ENCODE data around the gene BLOC1S4.

DNA sequence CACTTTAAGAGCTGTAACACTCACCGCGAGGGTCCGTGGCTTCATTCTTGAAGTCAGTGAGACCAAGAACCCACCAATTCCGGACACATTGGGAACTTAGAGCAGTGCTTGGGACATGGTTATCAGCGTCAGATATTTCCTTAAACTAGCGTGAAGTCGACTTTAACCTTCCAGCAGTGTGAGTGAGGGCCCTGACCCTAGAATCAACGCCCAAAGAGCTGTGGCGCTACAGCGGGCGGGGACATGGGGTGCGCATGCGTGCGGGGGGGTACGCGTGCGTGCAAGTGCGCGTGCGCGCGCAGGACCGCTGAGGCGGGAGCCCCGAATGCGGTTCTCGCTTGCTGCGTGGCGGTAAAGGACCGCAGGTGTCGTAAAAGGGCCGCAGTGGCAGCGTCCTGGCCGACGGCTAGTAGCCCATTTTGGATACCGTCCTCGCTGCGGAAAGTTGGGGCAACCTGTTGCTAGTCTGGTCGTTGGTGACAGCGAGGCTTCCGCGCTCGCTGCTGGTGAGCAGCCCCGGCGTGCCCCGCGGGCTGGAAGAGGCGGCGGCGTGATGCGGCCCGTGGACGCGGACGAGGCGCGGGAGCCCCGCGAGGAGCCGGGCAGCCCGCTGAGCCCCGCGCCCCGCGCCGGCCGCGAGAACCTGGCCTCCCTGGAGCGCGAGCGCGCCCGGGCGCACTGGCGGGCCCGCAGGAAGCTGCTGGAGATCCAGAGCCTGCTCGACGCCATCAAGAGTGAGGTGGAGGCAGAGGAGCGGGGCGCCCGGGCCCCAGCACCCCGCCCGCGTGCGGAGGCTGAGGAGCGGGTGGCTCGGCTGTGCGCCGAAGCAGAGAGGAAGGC lies 42.1 kb upstream of the BLOC1S4 start:
- TF ChIP-seq POLR2AphosphoS5 (IDR thresholded peaks at IDR 0.05; ENCODE audit: low read depth, low read length) (peak; percentile 65), SIN3A (IDR thresholded peaks at IDR 0.05; ENCODE audit: borderline replicate concordance, insufficient read depth, low read depth, low read length) (no peak; the same call in 1 of the 2 replicates), TCF7L2 (IDR thresholded peaks at IDR 0.05; ENCODE audit: low read depth, low read length) (no peak)
- TF ChIP-seq, protein P1, sequence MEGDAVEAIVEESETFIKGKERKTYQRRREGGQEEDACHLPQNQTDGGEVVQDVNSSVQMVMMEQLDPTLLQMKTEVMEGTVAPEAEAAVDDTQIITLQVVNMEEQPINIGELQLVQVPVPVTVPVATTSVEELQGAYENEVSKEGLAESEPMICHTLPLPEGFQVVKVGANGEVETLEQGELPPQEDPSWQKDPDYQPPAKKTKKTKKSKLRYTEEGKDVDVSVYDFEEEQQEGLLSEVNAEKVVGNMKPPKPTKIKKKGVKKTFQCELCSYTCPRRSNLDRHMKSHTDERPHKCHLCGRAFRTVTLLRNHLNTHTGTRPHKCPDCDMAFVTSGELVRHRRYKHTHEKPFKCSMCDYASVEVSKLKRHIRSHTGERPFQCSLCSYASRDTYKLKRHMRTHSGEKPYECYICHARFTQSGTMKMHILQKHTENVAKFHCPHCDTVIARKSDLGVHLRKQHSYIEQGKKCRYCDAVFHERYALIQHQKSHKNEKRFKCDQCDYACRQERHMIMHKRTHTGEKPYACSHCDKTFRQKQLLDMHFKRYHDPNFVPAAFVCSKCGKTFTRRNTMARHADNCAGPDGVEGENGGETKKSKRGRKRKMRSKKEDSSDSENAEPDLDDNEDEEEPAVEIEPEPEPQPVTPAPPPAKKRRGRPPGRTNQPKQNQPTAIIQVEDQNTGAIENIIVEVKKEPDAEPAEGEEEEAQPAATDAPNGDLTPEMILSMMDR (IDR thresholded peaks at IDR 0.05), result no peak
- TF ChIP-seq, protein P2, sequence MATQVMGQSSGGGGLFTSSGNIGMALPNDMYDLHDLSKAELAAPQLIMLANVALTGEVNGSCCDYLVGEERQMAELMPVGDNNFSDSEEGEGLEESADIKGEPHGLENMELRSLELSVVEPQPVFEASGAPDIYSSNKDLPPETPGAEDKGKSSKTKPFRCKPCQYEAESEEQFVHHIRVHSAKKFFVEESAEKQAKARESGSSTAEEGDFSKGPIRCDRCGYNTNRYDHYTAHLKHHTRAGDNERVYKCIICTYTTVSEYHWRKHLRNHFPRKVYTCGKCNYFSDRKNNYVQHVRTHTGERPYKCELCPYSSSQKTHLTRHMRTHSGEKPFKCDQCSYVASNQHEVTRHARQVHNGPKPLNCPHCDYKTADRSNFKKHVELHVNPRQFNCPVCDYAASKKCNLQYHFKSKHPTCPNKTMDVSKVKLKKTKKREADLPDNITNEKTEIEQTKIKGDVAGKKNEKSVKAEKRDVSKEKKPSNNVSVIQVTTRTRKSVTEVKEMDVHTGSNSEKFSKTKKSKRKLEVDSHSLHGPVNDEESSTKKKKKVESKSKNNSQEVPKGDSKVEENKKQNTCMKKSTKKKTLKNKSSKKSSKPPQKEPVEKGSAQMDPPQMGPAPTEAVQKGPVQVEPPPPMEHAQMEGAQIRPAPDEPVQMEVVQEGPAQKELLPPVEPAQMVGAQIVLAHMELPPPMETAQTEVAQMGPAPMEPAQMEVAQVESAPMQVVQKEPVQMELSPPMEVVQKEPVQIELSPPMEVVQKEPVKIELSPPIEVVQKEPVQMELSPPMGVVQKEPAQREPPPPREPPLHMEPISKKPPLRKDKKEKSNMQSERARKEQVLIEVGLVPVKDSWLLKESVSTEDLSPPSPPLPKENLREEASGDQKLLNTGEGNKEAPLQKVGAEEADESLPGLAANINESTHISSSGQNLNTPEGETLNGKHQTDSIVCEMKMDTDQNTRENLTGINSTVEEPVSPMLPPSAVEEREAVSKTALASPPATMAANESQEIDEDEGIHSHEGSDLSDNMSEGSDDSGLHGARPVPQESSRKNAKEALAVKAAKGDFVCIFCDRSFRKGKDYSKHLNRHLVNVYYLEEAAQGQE (IDR thresholded peaks at IDR 0.05; ENCODE audit: insufficient read depth in 1 of 2, low read depth in 2 of 2, low read length in 1 of 2), result no peak

All from Panc1 (cell line).